Inflammatory macrophage (primary cell): ENCODE results near the gene TTC14.
"Not testable (repeated sequence)": the region's sequence is repeated elsewhere in the genome, so short reads cannot be mapped to it uniquely, and the experiment has no call there.

Experiments used
- DNase-seq, 2 donors: peaks; one replicate each; pipeline ENCODE4 v3.0.0-alpha.2; 2020 to 2022
- total RNA-seq, 18 experiments: gene quantifications; one replicate each; lab custom pipeline; 2026; ENCODE audit warnings: mixed read lengths in 6 of 18, inconsistent platforms in 2 of 18; lab: John Stamatoyannopoulos, UW

Gene TTC14, protein sequence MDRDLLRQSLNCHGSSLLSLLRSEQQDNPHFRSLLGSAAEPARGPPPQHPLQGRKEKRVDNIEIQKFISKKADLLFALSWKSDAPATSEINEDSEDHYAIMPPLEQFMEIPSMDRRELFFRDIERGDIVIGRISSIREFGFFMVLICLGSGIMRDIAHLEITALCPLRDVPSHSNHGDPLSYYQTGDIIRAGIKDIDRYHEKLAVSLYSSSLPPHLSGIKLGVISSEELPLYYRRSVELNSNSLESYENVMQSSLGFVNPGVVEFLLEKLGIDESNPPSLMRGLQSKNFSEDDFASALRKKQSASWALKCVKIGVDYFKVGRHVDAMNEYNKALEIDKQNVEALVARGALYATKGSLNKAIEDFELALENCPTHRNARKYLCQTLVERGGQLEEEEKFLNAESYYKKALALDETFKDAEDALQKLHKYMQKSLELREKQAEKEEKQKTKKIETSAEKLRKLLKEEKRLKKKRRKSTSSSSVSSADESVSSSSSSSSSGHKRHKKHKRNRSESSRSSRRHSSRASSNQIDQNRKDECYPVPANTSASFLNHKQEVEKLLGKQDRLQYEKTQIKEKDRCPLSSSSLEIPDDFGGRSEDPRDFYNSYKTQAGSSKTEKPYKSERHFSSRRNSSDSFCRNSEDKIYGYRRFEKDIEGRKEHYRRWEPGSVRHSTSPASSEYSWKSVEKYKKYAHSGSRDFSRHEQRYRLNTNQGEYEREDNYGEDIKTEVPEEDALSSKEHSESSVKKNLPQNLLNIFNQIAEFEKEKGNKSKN
- total RNA-seq: 18.3 to 69.7 (median 36.1) reads per million in 18 experiments

DNA sequence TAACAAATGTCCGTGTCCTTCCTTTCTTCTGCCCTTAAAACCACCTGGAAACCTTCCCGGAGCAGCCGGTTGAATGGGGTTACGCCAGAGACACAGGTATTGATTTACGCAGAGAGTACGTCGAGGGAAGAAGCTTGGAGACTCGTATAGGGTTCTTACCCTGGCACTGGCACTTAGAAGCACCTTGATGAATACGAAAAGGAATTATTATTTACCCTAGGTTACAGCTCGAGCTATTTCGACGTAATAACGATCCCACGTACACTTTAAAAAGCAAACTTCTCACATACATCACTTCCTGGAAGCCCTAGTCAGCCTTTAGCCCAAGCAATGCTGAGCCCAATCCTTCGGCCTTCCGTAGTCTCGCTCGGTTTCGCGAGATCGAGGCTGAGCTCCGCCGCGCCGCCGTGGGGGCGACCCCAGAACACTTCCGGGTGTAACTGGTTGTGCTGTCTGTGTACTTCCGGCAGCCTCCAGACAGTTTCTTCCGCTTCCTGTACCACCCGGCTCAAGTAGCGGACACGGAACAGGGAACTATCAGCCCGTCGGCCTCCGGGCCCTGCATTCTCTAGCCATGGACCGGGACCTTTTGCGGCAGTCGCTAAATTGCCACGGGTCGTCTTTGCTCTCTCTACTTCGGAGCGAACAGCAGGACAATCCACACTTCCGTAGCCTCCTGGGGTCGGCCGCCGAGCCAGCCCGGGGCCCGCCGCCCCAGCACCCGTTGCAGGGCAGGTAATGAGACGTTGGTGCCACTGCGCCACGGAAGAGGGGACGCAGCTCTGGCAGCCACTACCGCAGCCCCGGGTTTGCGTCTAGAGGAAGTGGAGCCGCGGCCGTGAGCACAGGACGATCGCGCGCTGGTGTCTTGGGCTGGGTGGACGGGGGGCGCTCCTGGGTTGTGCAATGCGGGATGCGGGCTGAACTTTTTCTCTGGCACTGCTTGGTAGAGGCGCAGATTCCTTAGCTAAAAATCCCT lies at the start of gene TTC14:
TSS of gene TTC14 (plus strand) at position 476 of the 979 bp plus-strand sequence. CDS start at position 575, 99 bp downstream.
- peak; percentile 96 to 97 for DNase-seq

DNA sequence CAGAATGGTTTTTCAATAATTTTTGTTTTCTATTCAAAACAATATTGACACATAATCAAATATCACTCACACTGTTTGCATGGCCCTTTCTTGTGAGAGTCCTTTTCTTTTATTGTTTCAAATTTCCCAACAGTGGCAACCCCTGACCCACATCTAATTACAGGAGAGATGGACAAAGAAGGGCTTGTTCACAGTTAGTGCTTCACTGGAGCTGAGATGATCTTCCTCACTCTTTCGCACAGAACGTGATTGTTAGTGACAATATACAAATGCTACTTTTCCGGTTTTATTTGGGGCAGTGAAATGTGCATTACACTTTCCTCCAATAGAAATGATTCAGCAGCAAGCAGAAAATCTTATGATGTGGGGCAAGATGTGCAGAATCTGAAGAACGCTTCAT lies 38.6 kb upstream of the TTC14 start:
- DNase-seq: no peak

DNA sequence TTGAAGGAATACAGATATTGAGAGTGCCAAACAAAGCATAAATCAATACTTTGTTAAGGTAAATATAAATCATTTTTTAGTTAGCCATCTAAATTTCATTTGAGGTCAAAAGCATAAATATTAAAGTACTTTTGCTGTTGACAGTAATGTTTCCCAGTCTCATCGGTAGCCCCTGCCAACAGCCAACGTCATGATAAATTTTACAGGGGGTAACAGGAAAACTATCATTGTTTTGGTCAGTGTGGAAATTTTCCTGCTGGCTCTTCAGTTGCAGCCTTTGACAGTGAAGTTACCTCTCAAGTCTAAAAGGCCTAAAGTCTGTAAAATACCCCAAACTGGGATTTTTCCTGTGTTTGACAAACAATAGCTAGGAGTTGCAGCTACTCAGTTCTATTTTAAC lies 37.3 kb upstream of the TTC14 start:
- DNase-seq: no peak

DNA sequence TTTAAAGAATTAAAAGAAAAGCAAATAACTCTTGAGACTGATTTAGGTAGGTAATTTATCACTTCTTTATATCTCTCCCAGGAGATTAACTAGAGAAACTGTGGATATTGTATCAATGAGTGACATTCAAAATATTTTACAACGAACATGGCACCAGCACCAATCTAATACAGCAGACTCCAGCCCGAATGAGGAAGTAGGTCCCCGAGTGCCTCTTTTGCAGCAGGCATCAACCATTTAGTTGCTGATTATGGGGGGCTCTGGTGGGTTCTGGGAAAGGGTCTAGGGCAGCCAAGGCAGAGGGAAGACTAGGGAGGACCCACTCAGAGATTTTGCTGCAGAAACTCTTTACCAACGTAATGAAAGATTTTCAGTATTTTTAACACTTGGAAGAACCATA lies 31.7 kb upstream of the TTC14 start:
- no peak for DNase-seq

DNA sequence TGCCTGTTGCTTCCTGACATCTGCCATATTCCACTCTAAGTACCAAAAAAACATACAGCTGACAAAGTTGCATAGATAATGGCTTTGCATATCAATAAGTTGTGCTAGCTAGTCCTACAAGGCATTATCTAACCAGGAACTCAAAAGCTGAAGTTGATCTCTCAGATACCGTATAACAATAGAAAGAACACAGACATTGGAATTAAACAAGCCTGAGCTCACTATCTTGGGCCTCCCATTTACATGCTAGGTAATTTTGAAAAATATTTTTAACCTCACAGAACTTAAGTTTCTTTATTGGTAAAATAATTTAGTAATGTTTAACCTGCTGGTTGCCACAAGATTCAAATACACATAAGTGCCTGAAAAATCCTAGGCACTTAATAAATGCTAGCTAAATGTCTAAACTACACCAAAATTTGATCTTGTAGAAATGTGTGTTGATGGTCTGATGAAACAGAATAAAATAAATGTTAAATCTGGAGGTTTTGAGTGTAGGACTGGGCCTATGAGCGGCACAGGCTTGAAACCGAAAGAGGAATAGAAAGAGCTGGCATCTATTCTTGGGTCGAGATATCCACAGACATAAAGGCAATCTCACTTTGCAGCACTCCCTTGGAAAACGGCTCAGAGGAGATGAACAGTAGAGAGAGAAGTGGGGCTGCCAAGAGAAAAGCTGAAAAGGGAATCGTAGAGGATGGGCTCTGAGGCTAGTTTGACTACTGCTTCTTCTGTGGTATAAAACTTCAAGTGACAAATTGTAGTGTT lies 29.9 kb upstream of the TTC14 start:
- no peak for DNase-seq

DNA sequence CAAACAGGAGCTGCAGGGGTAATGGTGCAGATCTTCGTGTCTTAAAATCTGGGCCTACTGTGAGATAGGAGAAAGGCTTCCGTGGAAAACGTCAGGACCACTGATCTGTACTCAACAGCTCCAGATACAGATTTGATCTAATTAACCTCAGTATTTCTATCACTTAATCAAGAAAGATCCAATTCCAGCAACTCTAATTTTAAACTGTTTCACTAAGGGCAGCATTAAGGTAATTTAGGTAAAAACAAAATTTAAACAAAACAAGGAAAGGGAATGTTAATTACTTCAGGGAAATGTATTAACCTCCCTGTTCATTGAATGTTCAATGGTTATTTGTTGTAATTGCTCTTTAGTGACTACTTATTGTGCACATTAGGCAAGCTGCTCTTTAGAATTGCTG lies 26.4 kb upstream of the TTC14 start:
- no peak for DNase-seq

DNA sequence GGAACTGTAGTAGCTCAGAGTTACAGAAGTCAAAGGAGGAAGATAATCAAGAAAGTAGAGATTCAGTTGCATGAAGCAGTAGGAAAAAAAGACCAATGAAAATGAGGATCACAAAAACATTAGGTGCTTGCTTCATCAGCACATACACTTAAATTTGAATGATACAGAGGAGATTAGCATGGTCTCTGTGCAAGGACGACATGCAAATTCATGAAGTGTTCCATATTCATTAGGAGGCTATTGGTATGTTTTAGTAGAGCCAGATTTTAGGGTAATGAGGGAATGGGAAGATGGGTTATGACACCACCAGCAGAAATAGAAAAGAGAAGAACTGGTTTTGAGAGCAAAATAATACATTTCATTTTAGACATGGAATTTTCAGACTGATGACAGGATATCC lies 21.0 kb upstream of the TTC14 start:
- no peak for DNase-seq

DNA sequence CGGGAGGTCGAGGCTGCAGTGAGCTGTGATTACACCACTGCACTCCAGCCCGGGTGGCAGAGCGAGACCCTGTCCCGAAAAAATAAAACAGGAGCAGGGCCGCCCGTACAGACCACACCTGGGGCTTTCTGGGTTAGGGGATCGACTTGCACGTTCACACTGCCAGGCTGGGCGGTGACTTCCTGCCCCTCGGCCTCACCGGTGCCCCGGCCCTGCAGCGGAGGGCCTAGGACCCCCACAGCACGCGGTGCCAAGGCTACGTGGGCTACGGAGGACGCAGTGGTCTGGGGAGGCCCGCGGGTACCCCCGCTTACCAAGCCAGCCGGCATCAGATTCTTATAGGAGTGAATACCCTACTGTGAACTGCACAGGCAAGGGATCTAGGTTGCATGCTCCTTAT lies 11.6 kb upstream of the TTC14 start:
- no peak for DNase-seq

DNA sequence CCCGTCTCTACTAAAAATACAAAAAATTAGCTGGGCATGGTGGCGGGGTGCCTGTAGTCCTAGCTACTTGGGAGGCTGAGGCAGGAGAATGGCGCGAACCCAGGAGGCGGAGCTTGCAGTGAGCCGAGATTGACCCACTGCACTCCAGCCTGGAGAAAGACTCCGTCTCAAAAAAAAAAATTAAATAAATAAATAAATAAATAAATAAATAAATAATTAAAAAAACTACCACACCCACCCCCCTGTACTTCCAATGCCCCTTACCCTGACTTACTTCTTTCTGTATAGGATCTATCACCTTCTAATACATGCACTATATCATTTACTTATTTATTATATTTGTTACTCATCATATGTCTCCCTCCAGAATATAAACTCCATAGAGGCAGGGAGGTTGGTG lies 8.3 kb upstream of the TTC14 start:
- not testable (repeated sequence) for DNase-seq

DNA sequence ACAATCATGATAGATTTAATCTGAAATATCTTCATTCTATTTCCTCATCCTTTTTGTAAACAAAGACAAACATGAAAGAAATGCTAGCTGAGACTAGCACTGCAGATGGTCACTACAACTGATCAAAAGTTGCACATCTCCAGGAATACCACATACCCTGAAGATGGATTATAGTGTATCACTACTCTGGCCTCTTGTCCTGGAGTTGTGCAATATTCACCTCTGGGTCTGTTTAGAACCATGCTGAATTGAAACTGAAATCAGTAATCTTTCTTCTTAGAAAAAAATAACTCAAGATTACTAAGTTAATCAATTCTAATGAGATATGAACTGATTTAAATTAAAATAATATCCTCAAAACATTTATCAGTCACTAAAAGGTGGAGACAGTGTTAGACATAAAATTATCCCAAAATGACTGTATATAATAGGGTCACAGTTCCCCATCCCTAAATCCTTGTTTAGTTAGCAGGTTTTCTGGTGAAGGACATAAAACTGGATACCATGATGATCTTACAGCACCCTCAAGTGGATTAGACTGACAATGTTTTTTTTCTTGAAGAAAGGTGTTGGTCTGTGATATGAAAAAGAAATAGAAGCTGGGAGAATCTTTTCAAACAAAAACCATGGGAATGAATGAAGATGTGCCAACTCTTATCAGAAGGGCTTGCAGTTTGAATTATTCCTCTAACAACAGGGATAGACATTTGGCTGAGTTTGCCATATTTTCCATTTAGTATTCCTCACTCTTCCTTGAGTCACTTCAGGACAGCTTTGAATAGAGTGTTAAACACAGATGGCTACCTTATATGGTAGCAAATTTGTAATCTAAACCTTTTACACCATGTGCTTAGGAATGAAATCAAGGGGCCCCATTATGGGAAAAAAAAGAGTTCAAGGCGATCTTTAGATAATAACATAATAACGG lies 7.1 kb upstream of the TTC14 start:
- DNase-seq: peak in 1 of 2 donors; percentile 7

DNA sequence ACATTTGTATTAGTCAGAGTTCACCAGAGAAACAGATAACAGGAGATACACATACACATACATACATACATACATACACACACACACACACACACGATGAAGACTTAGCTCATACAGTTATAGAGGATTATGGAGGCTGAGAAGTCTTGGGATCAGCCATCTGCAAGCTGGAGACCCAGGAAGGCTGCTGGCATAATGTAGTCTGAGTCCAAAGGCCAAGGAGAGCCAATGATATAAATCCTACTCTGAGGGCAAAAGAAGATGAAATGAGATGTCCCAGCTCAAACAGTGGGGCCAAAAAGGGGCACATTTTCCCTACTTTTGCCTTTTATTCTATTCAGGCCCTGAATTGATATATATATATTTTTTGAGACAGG lies 6.4 kb upstream of the TTC14 start:
- no peak for DNase-seq

DNA sequence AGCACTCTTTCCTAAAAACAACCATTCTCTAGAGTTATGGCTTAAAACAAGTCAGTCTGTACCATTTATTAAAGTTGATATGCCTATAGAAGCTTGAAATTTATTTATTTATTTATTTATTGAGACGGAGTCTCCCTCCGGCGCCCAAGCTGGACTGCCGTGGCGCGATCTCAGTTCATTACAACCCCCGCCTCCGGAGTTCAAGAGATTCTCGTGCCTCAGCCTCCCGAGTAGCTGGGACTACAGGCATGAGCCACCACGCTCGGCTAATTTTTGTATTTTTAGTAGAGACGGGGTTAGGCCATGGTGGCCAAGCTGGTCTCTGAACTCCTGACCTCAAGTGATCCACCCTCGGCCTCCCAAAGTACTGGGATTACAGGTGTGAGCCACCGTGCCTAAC lies 1.5 kb upstream of the TTC14 start:
- no peak for DNase-seq

DNA sequence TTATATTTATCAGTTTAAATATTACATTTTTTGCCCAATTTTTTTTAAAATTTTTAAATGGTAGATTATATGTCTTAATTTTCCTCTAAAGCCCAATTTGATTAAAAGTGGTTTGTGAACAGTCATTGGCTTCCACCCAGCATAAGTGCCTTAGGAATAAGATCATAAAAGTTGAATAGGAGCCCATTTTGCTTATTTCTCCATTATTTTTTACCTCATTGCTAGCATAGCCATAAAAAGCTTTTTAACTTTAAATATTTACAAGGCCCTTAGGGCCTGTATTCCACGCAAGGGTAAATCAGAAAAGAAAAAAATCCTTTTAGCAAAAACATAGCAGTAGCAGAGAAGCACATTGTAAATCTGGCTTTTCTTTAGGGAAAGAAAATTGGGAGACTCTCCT lies 9.0 kb downstream of the TTC14 start:
- DNase-seq: no peak

DNA sequence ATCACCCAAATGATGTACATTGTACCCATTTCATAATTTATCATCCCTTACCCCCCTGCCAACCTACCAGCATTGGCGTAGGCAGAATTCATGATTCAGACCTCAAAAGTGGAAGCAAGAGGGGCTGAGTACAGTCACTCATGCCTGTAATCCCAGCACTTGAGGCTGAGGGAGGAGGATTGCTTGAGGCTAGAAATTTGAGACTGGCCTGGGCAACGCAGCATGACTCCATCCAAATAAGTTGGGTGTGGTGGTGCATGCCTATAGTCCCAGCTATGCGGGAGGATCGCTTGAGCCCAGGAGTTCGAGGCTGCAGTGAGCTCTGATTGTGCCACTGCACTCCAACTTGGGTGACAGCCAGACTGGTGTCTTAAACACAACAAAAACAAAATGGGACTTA lies 10.4 kb downstream of the TTC14 start:
- no peak for DNase-seq

DNA sequence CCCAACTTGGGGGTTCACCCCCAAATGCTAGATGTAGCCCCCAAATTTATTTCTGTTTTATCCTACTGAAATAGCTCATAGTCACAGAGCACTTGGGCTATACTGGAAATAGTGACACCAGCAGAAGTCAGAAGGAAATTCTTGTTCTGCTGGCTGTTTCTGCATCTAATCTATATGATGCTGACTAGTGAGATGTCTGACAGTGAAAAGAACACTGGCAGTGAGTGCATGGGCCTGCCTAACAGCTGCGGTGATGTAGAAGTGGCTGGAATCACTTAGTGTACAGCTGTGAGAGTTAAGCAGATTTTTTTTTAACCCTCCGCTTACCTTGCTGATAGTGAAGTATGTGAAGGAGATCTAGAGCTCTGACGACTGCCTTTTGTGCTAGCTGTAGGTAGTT lies 14.0 kb downstream of the TTC14 start:
- no peak for DNase-seq

DNA sequence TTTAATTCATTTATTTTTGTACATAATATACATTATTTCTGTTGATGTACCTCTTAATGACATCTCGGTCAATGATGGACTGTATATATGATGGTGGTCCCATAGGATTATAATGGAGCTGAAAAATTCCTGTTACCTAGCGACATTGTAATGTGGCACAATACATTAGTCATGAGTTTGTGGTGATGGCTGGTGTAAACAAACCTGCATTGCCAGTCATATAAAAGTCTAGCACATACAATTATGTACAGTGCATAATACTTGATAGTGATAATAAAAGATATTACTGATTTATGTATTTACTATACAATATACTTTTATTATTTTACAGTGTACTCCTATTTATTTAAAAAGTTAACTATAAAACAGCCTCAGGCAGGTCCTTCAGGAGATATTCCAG lies 15.1 kb downstream of the TTC14 start:
- DNase-seq: no peak

DNA sequence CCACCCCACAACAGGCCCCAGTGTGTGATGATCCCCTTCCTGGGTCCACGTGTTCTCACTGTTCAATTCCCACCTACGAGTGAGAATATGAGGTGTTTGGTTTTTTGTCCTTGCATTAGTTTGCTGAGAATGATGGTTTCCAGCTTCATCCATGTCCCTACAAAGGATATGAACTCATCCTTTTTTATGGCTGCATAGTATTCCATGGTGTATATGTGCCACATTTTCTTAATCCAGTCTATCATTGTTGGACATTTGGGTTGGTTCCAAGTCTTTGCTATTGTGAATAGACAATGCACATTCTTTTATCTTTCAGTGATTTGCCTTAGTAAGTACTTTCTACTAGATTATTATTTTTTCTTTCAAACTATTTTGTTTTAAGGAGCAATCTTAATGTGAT lies 16.6 kb downstream of the TTC14 start:
- DNase-seq: not testable (repeated sequence)

DNA sequence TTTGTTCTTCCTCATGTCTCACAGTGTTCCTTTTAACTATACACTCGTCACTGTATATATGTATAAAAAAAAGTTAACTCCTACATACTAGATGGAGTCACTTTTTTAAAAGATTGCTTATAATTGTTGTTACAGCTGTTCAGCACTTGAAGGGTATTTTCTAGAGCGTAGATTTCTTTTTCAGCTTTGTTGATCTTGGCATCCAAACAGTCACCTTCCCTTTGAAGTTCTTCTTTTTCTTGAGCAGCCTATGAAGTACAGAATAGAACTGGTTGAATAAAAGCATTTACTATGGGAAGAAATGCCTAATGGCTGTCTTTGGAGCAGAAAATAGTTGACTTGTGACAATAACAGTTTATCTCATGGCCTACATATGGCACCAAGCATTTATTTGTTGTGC lies 17.8 kb downstream of the TTC14 start:
- no peak for DNase-seq

DNA sequence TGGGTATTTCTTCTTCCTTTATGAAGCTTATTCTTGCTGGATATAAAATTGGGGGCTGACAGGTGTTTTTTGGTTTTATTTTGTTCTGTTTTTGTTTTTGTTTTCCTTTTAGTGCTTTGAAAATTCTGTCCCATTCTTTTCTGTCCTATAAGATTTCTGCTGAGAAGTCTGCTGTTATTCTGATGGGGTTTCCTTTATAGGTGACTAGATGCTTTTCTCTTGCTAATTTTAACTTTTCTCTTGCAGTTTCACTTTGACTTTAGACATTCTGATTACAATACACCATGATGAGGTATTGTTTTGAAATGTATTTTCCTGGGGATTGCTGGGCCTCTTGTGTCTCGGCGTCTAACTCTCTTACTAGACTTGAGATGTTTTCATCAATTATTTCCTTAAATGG lies 22.8 kb downstream of the TTC14 start:
- DNase-seq: no peak

DNA sequence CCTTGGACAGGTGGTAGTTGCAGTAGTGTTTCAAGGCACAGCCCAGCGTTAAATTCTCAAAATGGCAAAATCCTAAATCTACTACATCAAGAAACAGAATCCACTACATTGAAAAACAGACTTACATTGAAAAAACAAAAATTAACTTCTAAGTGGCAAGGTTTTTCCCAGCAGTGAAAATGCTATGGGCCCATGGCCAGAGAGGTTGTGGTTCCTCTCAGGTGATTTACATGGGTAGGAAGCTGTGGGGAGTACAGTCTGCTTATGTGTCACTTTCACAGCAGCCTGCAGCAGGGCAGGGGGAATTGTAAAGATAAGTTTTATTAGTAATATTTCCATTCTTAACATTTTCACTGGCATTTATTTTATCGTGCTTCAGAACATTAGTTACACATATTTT lies 24.9 kb downstream of the TTC14 start:
- no peak for DNase-seq

DNA sequence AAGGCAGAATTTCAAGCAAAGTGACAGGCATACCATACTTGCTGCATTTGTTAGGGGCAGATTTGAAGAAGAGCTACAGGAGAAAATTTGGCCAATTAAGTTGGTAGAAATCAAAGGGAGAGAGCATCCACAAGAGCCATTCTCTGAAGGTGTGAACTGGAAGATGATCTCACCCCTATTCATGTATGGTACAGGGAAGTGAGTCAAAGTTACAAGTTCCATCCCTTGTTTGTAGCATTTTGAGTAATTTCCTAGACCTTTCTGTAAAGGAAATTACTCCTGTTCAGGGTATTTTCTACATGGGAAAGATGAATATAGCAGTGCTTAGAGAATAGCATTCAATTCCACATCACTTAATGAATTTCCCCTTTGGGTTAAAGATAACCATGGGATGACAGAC lies 28.4 kb downstream of the TTC14 start:
- DNase-seq: no peak
